Measurements from ENCODE around the gene PTCH1. TPM values are rescaled to one million over a fixed set of nuclear protein-coding genes. Genes with fewer than 3 reads are reported as not detected.

Gene PTCH1
- total and polyA plus RNA-seq, 4 donors: 1.2 to 5.0 (median 2.1) TPM

GRCh38 chr9:95529910-95530309 is 13.1 kb upstream of the PTCH1 start:
- H3K27ac ChIP-seq (ENCODE audit: low read depth in 1 of 2, low read length in 2 of 2): no peak overlapping the region
- TF ChIP-seq, protein P1, sequence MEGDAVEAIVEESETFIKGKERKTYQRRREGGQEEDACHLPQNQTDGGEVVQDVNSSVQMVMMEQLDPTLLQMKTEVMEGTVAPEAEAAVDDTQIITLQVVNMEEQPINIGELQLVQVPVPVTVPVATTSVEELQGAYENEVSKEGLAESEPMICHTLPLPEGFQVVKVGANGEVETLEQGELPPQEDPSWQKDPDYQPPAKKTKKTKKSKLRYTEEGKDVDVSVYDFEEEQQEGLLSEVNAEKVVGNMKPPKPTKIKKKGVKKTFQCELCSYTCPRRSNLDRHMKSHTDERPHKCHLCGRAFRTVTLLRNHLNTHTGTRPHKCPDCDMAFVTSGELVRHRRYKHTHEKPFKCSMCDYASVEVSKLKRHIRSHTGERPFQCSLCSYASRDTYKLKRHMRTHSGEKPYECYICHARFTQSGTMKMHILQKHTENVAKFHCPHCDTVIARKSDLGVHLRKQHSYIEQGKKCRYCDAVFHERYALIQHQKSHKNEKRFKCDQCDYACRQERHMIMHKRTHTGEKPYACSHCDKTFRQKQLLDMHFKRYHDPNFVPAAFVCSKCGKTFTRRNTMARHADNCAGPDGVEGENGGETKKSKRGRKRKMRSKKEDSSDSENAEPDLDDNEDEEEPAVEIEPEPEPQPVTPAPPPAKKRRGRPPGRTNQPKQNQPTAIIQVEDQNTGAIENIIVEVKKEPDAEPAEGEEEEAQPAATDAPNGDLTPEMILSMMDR (IDR thresholded peaks at IDR 0.05; ENCODE audit: low read depth, low read length, missing input control): no peak
- TF ChIP-seq SP1 (IDR thresholded peaks at IDR 0.05): no peak
- TF ChIP-seq RXRA (IDR thresholded peaks at IDR 0.05): no peak
- TF ChIP-seq, protein P2, sequence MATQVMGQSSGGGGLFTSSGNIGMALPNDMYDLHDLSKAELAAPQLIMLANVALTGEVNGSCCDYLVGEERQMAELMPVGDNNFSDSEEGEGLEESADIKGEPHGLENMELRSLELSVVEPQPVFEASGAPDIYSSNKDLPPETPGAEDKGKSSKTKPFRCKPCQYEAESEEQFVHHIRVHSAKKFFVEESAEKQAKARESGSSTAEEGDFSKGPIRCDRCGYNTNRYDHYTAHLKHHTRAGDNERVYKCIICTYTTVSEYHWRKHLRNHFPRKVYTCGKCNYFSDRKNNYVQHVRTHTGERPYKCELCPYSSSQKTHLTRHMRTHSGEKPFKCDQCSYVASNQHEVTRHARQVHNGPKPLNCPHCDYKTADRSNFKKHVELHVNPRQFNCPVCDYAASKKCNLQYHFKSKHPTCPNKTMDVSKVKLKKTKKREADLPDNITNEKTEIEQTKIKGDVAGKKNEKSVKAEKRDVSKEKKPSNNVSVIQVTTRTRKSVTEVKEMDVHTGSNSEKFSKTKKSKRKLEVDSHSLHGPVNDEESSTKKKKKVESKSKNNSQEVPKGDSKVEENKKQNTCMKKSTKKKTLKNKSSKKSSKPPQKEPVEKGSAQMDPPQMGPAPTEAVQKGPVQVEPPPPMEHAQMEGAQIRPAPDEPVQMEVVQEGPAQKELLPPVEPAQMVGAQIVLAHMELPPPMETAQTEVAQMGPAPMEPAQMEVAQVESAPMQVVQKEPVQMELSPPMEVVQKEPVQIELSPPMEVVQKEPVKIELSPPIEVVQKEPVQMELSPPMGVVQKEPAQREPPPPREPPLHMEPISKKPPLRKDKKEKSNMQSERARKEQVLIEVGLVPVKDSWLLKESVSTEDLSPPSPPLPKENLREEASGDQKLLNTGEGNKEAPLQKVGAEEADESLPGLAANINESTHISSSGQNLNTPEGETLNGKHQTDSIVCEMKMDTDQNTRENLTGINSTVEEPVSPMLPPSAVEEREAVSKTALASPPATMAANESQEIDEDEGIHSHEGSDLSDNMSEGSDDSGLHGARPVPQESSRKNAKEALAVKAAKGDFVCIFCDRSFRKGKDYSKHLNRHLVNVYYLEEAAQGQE (IDR thresholded peaks at IDR 0.05): no peak
- no peak for TF ChIP-seq ZBTB33 (IDR thresholded peaks at IDR 0.05)
- TF ChIP-seq JUND (IDR thresholded peaks at IDR 0.05): no peak
- TF ChIP-seq, protein P3, sequence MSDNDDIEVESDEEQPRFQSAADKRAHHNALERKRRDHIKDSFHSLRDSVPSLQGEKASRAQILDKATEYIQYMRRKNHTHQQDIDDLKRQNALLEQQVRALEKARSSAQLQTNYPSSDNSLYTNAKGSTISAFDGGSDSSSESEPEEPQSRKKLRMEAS (IDR thresholded peaks at IDR 0.05): no peak
- TF ChIP-seq NR2F2 (IDR thresholded peaks at IDR 0.05): no peak
- no peak for TF ChIP-seq EGR1 (IDR thresholded peaks at IDR 0.05; ENCODE audit: low read depth in 2 of 2)
- TF ChIP-seq FOXA1 (IDR thresholded peaks at IDR 0.05): no peak
- TF ChIP-seq FOXA2 (IDR thresholded peaks at IDR 0.05): no peak
- TF ChIP-seq YY1 (IDR thresholded peaks at IDR 0.05): no peak
- TF ChIP-seq GABPA (IDR thresholded peaks at IDR 0.05 in 1 of 2, conservative IDR thresholded peaks at IDR 0.05 in 1 of 2): no peak
- no peak for TF ChIP-seq RAD21 (IDR thresholded peaks at IDR 0.05)
- TF ChIP-seq HNF4A (conservative IDR thresholded peaks at IDR 0.05): no peak
- no peak for TF ChIP-seq TAF1 (conservative IDR thresholded peaks at IDR 0.05)
- TF ChIP-seq HNF4G (IDR thresholded peaks at IDR 0.05): no peak
- 73% methylated on average over 1 of the region's 1 CpG for WGBS

More at GRCh38 chr9:95529910-95530309, 13.1 kb upstream of the PTCH1 start:
- DNase-seq (ENCODE audit: low spot score): no peak
- Histone ChIP-seq H3K27me3 (ENCODE audit: control insufficient read depth in 4 of 4, insufficient read depth in 4 of 4, low read length in 3 of 4) (peaks cover 0 to 4% (median 0%) of the 10 kb centered on the region in 4 donors), H3K4me3 (ENCODE audit: low read depth in 1 of 3, low read length in 3 of 3) (no peak overlapping the region), H3K9ac (ENCODE audit: low read depth in 1 of 2, low read length in 2 of 2) (no peak overlapping the region), H3K9me3 (ENCODE audit: control insufficient read depth in 4 of 4, low read length in 3 of 4) (no peaks in the 10 kb centered on the region), H3K4me1 (ENCODE audit: control insufficient read depth in 4 of 4, insufficient read depth in 4 of 4, low read length in 3 of 4) (no peaks in the 10 kb centered on the region), H3K36me3 (ENCODE audit: control insufficient read depth in 4 of 4, insufficient read depth in 3 of 4, low read depth in 1 of 4, low read length in 3 of 4) (no peaks in the 10 kb centered on the region)
